ENCODE measurements around the gene PTGES2. TPM values are rescaled to one million over a fixed set of nuclear protein-coding genes. Genes with fewer than 3 reads are reported as not detected.

PTGES2 gene
- total and polyA plus RNA-seq, 9 of the 15 experiments (the other 6 are each of a cell fraction or from before 2014, with no cell fraction given): 2.4 to 196 (median 90.1) TPM

DNA sequence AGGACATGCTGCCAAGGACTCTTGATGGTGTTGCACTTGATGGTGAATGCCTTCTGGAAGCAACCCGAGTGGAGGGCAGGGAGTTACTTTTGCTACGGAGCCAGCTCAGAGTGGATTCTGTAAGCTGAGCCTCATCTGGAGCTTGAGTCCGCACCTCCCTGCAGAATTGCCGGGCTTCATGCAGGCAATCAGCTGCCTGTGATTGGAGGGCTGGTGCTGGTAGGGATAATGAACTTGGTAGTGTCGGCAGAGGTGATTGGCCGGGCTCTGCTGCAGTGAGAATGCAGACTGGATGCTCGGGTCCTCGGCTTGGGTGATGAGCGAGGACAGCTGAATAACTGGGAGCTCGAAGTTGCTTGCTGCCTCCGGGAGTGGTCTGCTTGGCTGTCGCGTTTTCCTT, 36.4 kb downstream of the PTGES2 start (continued):
- TF ChIP-seq, protein P1, sequence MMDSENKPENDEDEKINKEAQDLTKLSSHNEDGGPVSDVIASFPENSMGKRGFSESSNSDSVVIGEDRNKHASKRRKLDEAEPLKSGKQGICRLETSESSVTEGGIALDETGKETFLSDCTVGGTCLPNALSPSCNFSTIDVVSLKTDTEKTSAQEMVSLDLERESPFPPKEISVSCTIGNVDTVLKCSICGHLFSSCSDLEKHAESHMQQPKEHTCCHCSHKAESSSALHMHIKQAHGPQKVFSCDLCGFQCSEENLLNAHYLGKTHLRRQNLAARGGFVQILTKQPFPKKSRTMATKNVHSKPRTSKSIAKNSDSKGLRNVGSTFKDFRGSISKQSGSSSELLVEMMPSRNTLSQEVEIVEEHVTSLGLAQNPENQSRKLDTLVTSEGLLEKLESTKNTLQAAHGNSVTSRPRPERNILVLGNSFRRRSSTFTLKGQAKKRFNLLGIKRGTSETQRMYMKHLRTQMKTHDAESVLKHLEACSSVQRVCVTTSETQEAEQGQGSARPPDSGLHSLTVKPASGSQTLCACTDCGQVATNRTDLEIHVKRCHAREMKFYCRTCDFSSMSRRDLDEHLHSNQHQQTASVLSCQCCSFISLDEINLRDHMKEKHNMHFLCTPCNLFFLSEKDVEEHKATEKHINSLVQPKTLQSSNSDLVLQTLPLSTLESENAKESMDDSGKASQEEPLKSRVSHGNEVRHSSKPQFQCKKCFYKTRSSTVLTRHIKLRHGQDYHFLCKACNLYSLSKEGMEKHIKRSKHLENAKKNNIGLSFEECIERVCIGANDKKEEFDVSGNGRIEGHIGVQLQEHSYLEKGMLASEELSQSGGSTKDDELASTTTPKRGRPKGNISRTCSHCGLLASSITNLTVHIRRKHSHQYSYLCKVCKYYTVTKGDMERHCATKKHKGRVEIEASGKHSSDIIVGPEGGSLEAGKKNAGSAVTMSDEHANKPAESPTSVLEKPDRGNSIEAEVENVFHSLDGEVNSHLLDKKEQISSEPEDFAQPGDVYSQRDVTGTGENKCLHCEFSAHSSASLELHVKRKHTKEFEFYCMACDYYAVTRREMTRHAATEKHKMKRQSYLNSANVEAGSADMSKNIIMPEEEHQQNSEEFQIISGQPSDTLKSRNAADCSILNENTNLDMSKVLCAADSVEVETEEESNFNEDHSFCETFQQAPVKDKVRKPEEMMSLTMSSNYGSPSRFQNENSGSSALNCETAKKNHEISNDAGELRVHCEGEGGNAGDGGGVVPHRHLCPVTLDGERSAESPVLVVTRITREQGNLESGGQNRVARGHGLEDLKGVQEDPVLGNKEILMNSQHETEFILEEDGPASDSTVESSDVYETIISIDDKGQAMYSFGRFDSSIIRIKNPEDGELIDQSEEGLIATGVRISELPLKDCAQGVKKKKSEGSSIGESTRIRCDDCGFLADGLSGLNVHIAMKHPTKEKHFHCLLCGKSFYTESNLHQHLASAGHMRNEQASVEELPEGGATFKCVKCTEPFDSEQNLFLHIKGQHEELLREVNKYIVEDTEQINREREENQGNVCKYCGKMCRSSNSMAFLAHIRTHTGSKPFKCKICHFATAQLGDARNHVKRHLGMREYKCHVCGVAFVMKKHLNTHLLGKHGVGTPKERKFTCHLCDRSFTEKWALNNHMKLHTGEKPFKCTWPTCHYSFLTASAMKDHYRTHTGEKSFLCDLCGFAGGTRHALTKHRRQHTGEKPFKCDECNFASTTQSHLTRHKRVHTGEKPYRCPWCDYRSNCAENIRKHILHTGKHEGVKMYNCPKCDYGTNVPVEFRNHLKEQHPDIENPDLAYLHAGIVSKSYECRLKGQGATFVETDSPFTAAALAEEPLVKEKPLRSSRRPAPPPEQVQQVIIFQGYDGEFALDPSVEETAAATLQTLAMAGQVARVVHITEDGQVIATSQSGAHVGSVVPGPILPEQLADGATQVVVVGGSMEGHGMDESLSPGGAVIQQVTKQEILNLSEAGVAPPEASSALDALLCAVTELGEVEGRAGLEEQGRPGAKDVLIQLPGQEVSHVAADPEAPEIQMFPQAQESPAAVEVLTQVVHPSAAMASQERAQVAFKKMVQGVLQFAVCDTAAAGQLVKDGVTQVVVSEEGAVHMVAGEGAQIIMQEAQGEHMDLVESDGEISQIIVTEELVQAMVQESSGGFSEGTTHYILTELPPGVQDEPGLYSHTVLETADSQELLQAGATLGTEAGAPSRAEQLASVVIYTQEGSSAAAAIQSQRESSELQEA (IDR thresholded peaks at IDR 0.05; ENCODE audit: low read depth): no peak
- TF ChIP-seq CLOCK (CRISPR knock-in tag; IDR thresholded peaks at IDR 0.05; ENCODE audit: borderline replicate concordance): no peak
- TF ChIP-seq HOXB6 (CRISPR knock-in tag; IDR thresholded peaks at IDR 0.05; ENCODE audit: borderline replicate concordance): no peak
- TF ChIP-seq, protein P2, sequence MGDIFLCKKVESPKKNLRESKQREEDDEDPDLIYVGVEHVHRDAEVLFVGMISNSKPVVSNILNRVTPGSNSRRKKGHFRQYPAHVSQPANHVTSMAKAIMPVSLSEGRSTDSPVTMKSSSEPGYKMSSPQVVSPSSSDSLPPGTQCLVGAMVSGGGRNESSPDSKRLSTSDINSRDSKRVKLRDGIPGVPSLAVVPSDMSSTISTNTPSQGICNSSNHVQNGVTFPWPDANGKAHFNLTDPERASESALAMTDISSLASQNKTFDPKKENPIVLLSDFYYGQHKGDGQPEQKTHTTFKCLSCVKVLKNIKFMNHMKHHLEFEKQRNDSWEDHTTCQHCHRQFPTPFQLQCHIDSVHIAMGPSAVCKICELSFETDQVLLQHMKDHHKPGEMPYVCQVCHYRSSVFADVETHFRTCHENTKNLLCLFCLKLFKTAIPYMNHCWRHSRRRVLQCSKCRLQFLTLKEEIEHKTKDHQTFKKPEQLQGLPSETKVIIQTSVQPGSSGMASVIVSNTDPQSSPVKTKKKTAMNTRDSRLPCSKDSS (IDR thresholded peaks at IDR 0.05; ENCODE audit: low read depth, partially characterized antibody): no peak
- no peak for TF ChIP-seq ETV1 (tag; conservative IDR thresholded peaks at IDR 0.05; ENCODE audit: low read depth)
